ENCODE data around the gene CLEC19A.

DNA sequence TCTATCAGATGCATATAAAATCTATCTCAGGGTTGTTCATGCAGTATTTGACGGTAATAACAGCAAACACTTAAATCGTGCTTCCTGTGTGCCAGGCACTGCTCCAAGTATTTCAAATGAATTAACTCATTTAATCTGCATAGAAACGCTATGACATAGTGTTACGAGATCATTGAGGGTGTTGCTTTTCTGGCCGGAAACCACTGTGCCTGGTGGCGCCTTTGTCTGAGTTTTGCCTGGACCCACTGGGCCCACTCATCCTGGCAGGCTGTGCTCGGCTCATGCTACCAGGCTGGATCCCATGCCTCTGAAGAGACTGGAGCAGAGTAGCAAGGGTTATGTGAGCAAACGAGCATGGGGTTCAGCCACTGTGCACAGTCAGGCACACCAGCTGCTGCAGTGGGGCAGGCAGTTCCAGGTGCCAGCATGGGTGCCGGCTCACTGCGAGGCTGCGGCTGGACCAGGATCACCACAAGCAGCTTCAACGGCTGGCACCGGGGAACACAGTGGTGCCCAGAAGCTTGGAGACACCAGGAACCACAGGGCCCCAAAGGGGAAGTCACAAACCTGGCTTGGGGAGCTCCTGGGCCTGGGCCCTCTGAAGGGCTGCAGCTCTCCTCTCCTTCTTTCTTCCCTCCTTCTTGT, 45.9 kb upstream of the CLEC19A start:
- TF ChIP-seq POLR2AphosphoS5 (IDR thresholded peaks at IDR 0.05) (no peak), CTCF (IDR thresholded peaks at IDR 0.05 in 8 of 11, conservative IDR thresholded peaks at IDR 0.05 in 3 of 11) (no peak), POLR2A (IDR thresholded peaks at IDR 0.05) (no peak)
